H7 (cell line): ENCODE results near the gene METAP1. TPM values are rescaled to one million over a fixed set of nuclear protein-coding genes. Genes with fewer than 3 reads are reported as not detected.
"Not testable (repeated sequence)": the region's sequence is repeated elsewhere in the genome, so short reads cannot be mapped to it uniquely, and the experiment has no call there.

Experiments
- DNase-seq: peaks from one replicate; pipeline ENCODE4 v3.0.0; 2012
- H3K27me3 ChIP-seq: 2 replicates; pipeline ENCODE4 v1.6.0; 2011; ENCODE audit warnings: mild to moderate bottlenecking, low read length; ENCODE audit not compliant: control insufficient read depth, insufficient read depth
- H3K36me3 ChIP-seq: replicated peaks from 2 replicates; pipeline ENCODE4 v1.5.1; 2011; ENCODE audit warnings: low read length; ENCODE audit not compliant: control insufficient read depth, insufficient read depth
- H3K4me3 ChIP-seq: 2 replicates; pipeline ENCODE4 v1.5.1; 2011; ENCODE audit warnings: low read depth, mild to moderate bottlenecking, control low read depth, low read length, moderate library complexity; ENCODE audit not compliant: insufficient read depth
- total RNA-seq: library from RNA; depleted of rRNA; stranded (reverse); fragments of >200 nt; shearing (Covaris generic); gene quantifications from 2 replicates; pipeline ENCODE4 v1.2.3, GENCODE V29; 2014

Gene METAP1
- total RNA-seq, 1 experiment from 2014 or later = 94.4 TPM

DNA sequence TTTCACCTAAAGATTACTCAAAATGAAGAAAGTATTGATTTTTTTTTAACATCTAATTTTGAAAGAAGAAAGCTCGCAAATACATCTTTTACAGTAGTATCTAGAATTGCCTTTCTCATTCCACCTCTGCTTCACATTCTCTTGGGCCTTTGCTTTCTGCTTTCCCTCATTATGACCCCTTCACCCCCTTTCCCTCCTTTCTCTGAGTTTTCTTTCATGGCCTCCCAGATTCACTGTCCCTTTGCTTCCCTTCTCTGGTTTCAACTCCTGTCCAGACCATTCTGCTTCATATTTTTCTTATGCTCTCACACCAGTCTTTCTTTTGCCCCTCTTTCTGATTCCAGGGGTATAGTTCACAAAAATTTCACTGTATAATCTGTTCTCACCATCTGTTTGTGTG is 64.0 kb downstream of the METAP1 start:
- H3K27me3 ChIP-seq = no peaks in the 10 kb centered on the region
- DNase-seq = no peak
- no peak overlapping the region for H3K4me3 ChIP-seq
- H3K36me3 ChIP-seq = peaks cover 4% of the 10 kb centered on the region

DNA sequence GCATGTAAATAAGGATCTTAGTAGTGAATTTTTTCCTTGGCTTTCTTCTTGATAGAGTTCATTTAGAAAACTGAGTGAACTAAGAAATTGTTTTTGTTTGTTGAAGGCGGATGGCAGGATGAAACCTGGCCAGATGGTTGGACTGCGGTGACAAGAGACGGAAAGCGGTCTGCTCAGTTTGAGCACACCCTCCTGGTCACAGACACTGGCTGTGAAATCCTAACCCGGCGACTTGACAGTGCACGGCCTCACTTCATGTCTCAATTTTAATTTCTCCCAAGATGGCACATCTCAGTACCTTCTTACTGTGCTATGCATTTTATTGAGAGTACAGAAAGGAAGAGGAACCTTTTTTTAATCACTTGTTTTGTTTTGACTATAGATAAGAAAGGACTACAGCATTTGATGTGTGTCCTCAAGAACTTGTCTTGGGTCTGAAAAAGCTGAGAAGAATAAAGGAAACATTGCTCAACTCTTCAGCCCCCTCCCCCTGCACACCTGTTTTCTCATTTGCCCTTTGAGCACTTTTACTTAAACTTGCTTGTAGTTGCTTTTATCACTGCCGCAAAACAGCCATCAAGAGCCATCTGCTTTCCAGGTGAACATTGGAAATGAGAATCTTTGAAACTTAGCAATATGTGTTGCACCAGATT is 65.7 kb downstream of the METAP1 start:
- peaks cover 4% of the 10 kb centered on the region for H3K36me3 ChIP-seq
- H3K4me3 ChIP-seq = no peak overlapping the region
- no peaks in the 10 kb centered on the region for H3K27me3 ChIP-seq
- no peak for DNase-seq

DNA sequence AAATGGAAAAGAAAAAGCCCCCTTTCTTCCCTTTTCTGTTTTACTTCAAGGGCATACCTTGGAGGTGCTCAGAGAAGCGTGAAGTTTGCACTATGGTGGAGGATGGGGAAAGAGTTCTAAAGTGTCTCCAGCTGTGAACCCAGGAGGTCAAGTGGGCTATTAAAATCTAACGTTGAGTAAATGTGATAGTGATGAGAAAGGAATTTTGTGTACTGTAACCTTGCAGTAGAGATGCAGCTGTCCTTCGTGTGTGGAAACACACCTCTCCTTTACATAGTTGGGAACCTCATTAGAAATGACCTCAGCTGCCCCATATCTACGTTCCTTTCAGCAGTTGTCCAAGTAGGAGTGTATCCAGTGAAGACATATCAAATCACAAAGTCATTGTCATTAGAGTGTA is 66.6 kb downstream of the METAP1 start:
- H3K27me3 ChIP-seq = no peaks in the 10 kb centered on the region
- DNase-seq = no peak
- H3K4me3 ChIP-seq = no peak overlapping the region
- peaks cover 4% of the 10 kb centered on the region for H3K36me3 ChIP-seq

DNA sequence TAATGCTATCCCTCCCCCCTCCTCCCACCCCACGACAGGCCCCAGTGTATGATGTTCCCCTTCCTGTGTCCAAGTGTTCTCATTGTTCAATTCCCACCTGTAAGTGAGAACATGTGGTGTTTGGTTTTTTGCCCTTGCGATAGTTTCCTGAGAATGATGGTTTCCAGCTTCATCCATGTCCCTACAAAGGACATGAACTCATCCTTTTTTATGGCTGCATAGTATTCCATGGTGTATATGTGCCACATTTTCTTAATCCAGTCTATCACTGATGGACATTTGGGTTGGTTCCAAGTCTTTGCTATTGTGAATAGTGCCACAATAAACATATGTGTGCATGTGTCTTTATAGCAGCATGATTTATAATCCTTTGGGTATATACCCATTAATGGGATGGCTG is 70.0 kb downstream of the METAP1 start:
- H3K36me3 ChIP-seq, H3K4me3 ChIP-seq, DNase-seq, H3K27me3 ChIP-seq: not testable (repeated sequence)

DNA sequence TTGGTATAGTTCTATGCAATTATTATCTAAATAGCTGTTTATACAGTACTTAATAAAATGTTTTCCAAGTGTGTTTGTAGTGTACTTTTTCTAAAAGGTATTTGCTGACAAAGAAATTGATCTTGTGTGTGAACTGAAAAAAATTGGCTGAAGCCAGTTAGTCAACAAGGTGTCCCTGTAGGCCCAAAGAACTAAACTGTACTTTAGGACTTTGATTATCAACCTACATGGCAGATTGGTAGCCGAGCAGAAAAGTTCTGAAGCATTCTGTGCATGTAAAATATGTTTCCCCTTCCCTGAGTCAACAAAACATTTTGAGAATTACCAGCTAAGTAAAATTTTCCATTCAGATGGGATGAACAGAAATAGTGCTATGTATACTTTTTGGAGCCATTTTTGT is 72.1 kb downstream of the METAP1 start:
- H3K27me3 ChIP-seq = no peaks in the 10 kb centered on the region
- H3K36me3 ChIP-seq = peaks cover 2% of the 10 kb centered on the region
- no peak overlapping the region for H3K4me3 ChIP-seq
- DNase-seq = no peak

DNA sequence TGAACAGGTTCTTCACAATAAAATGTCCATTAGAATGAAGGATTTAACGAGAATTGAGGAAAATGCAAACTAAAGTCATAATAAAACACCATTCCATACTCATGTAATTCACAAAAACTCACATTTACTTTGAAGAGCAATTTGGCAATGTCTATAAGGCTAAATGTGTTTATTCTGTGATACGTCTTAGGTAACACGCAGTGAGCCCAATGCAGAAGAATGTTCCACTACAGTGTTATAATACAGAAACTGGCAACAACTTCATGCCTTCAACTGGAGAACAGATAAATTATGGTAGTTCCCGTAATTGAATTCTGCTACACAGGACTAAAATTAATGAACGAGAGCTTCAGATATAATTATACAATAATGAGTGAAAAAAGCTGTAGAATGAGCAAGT is 75.6 kb downstream of the METAP1 start:
- Histone ChIP-seq H3K36me3 (peaks cover 22% of the 10 kb centered on the region), H3K4me3 (no peak overlapping the region), H3K27me3 (no peaks in the 10 kb centered on the region)
- DNase-seq = no peak

DNA sequence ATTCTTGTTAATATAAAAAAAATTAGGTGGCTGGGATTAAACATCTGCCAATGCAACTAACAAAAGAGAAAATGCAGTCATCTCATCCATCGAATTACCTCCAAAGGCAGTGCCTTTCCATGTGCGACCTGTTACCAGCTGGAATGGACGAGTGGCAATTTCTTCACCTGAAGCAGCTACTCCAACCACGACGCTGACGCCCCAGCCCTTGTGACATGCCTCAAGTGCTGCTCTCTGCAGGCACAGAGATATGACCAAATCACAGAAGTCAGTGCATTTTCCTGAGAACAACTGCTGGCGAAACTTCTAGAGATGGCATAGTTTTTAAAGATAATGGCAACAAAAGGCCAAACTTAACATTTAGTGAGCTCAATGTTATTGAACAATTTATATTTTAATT is 79.3 kb downstream of the METAP1 start:
- no peak for DNase-seq
- H3K36me3 ChIP-seq = peaks cover 32% of the 10 kb centered on the region
- H3K4me3 ChIP-seq = no peak overlapping the region
- H3K27me3 ChIP-seq = no peaks in the 10 kb centered on the region

DNA sequence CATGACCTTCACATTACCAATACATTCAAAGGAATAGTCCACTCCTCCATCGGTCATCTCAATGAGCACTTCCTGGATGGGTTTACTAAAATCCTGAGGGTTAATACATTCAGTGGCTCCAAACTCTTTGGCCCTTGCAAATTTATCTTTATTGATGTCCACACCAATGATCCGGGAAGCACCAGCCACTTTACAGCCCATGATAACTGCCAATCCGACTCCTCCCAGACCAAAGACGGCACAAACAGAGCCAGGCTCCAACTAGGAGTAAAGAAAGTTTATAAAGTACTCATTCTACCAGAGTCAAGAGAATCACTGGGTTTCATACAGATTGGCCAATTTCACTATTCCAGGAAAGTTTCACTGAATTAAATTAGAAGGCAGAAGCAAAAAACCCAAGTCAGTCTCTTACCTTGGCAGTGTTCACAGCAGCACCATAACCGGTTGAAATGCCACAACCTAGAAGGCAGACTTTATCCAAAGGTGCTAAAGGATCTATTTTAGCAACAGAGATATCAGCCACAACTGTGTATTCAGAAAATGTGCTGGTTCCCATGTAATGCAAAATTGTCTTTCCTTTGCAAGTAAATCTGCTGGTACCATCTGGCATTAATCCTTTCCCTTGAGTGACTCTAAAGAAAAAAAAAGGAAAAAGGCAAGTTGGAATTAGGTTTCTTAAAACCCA is 80.9 kb downstream of the METAP1 start:
- DNase-seq = no peak
- no peak overlapping the region for H3K4me3 ChIP-seq
- peaks cover 43% of the 10 kb centered on the region for H3K36me3 ChIP-seq
- no peaks in the 10 kb centered on the region for H3K27me3 ChIP-seq

DNA sequence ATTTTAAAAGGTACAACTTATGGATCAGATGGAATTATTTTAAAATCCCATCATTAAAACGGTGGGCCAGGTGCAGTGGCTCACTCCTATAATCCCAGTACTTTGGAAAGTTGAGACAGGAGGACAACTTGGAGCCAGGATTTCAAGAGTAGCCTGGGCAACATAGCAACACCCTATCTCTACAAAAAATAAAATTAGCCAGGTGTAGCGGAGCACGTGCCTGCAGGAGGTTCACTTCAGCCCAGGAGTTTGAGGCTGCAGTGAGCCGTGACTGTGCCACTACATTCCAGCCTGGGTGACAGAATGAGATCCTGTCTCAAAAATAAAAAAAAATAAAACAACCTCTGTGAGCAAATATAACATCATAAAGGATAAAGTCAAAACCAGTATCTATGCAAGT is 81.7 kb downstream of the METAP1 start:
- H3K27me3 ChIP-seq = no peaks in the 10 kb centered on the region
- H3K36me3 ChIP-seq = peaks cover 44% of the 10 kb centered on the region
- no peak for DNase-seq
- no peak overlapping the region for H3K4me3 ChIP-seq

DNA sequence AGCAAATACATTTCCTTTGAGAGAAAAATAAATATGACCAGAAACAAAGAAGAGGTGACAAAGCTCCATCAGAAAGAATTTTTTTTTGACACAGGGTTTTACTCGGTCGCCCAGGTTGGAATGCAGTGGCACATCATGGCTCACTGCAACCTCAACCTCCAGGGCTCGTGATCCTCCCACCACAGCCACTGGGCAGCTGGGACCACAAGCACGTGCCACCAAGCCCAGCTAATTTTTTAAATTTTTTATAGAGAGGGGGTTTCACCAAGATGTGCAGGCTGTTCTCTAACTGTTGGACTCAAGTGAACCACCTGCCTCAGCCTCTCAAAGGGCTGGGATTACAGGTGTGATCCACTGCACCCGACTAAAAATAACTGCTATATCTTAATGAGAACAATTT is 82.8 kb downstream of the METAP1 start:
- peaks cover 49% of the 10 kb centered on the region for H3K36me3 ChIP-seq
- no peaks in the 10 kb centered on the region for H3K27me3 ChIP-seq
- H3K4me3 ChIP-seq = no peak overlapping the region
- DNase-seq = no peak

DNA sequence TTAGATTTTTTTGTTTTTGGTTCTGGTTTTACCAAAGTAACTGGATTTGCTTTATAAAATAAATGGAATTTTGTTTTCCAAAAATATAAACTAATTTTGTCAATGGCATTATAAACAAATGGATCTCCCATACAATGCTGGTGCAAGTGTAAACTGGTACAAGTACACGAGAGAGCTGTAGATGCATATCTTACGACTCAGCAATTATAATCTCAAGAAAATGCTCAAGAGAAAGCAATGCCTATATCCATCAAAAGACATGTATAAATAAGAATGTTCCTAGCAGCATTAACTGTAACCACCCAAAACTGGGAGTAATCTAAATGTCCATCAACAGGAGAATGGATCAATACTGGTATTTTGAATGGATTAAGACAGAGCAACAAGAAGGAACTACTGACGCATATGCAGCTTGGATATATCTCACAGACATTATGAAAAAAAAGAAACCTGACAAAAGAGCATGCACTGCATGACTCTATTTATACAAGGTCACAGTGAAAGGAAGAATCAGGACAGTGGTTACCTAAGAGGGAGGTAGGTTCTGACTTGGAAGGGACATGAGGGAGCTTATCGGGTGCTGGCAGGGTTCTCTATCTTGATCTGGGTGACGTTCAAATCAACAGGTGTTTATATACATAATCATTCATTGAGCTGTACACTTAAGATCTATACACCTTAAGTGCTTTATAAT is 83.6 kb downstream of the METAP1 start:
- no peak for DNase-seq
- Histone ChIP-seq H3K27me3 (no peaks in the 10 kb centered on the region), H3K36me3 (peaks cover 48% of the 10 kb centered on the region), H3K4me3 (no peak overlapping the region)

DNA sequence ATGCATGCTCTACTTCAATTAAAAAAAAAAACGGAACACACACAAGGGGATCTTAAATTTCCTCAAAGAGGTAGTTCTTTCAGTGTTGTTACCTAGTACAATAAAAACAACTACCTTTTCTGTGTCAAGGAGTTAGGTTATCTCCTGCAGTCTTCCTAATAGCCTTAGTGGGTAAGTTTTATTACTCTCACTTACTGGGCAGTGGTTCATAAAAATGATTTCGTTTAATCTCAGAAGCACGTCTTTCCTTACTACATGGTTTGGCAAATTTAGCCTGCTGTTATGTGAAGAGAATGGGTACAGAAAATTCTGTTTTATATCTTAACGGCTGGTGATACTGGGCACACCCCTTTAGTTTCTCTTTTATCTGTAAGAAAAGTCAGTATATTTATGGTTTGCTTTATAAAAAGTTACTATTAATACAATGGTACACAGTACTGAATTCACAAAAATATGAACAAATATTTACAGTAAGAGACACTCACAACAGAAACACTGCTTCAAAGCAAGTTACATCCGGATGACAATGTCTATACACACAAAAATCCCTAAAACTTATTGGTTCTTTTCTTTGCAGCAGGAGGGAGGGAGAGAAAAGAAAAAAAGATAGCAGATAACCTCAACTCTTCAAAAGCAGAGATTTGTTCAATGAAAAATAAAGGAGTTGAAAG is 84.2 kb downstream of the METAP1 start:
- no peak for DNase-seq
- no peaks in the 10 kb centered on the region for H3K27me3 ChIP-seq
- peaks cover 45% of the 10 kb centered on the region for H3K36me3 ChIP-seq
- no peak overlapping the region for H3K4me3 ChIP-seq

DNA sequence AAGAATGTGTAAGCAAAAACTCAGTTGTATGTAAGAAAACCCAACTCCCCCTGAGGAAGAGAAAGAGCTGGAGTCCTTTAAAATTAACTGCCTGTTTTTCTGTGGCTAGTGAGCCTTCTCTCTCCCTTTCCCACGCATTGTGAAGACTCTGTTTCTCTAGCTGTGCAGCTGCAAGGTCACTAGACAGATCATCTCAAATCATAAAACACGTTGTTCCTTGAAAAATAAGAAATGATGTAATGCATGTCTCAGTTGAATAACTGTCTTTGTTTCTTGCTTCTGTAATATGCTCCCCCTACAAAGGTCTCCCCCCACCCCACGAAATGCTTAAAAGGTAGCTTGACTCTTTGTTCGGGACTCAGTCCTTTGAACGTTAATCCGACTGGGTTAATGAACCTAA is 85.3 kb downstream of the METAP1 start:
- not testable (repeated sequence) for DNase-seq, H3K27me3 ChIP-seq, H3K4me3 ChIP-seq
- peaks cover 42% of the 10 kb centered on the region for H3K36me3 ChIP-seq

DNA sequence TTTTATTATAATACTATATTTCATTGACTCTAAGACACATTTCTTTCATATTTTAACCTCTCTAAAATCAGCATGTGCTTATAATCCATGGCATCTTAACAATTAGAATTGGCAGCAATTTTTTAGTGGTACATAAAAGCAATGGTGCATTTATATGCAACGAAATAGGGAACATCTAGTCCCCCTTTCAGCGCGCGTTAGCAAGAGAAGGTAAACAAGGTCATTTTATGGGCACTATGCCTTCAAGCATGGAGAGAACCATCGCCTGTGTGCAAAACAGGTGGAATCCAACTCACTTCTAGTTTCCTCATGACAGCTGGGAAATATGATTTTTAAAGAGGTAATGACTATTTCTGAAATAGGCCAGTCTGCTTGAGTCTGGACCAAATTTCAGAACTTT is 86.7 kb downstream of the METAP1 start:
- H3K27me3 ChIP-seq = no peaks in the 10 kb centered on the region
- no peak for DNase-seq
- peaks cover 32% of the 10 kb centered on the region for H3K36me3 ChIP-seq
- no peak overlapping the region for H3K4me3 ChIP-seq

DNA sequence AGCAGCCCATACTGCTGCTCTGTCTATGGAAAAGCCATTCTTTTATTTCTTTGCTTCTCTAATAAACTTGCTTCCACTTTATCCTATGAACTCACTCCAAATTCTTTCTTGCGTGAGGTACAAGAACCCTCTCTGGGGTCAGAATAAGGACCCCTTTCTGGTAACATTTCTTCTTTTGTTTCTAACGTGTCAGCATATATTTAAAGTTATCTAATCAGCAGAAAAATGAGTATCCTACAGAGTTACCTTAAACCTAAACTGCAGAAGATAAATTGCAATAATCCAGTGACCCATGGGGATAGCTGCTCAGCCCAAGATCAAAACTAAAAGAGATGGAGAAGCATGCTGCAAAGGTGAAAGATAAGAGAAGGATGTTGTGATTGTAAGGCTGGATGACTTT is 89.1 kb downstream of the METAP1 start:
- no peak for DNase-seq
- Histone ChIP-seq H3K27me3 (no peaks in the 10 kb centered on the region), H3K36me3 (peaks cover 29% of the 10 kb centered on the region), H3K4me3 (no peak overlapping the region)
